Esophagus squamous epithelium (tissue), 5 donors: ENCODE measurements around the gene MCU. TPM values are rescaled to one million over a fixed set of nuclear protein-coding genes. Genes with fewer than 3 reads are reported as not detected.
"Not testable (repeated sequence)": the region's sequence is repeated elsewhere in the genome, so short reads cannot be mapped to it uniquely, and the experiment has no call there.

ENCODE experiments used
- DNase-seq: peaks from one replicate; lab custom pipeline; 2025; lab: John Stamatoyannopoulos, UW
- H3K27ac ChIP-seq, 4 donors: fragments of 200-600 bp; sonication (generic); one replicate each; pipeline ENCODE4 v1.5.1; 2016 to 2019; ENCODE audit warnings: mild to moderate bottlenecking in 1 of 4
- H3K27me3 ChIP-seq, 4 donors: fragments of 200-600 bp; sonication (generic); 1 replicate in 3 of 4; 2 replicates in 1 of 4; pipeline versions ENCODE4 v1.5.1 to v1.6.0; 2017 to 2021; ENCODE audit warnings: antibody characterized with exemption in 1 of 4
- H3K36me3 ChIP-seq, 3 donors: fragments of 200-600 bp; sonication (generic); one replicate each; pipeline ENCODE4 v1.5.1; 2016 to 2019
- H3K4me1 ChIP-seq, 3 donors: fragments of 200-600 bp; sonication (generic); one replicate each; pipeline ENCODE4 v1.5.1; 2017 to 2019
- H3K4me3 ChIP-seq, 4 donors: fragments of 200-600 bp; sonication (generic); 1 replicate in 3 of 4; 2 replicates in 1 of 4; pipeline ENCODE4 v1.5.1; 2016 to 2019; ENCODE audit warnings: mild to moderate bottlenecking in 2 of 4, moderate library complexity in 1 of 4
- H3K9me3 ChIP-seq, 3 donors: fragments of 200-600 bp; sonication (generic); one replicate each; pipeline ENCODE4 v1.5.1; 2016 to 2019
- CTCF ChIP-seq, 6 experiments: fragments of 450-650 bp in 4 of 6; fragments of 200-600 bp in 2 of 6; sonication (generic) in 2 of 6; IDR thresholded peaks; one replicate each; pipeline ENCODE4 v1.5.1; 2016 to 2019; ENCODE audit warnings: antibody characterized with exemption in 6 of 6, mild to moderate bottlenecking in 4 of 6, moderate library complexity in 4 of 6
- POLR2A ChIP-seq, 4 donors: fragments of 450-650 bp; IDR thresholded peaks; one replicate each; pipeline ENCODE4 v1.6.1; 2017; ENCODE audit warnings: antibody characterized with exemption in 4 of 4, mild to moderate bottlenecking in 4 of 4, moderate library complexity in 3 of 4
- WGBS, 2 donors: methylation state at CpG; one replicate each; pipeline ENCODE4 v1.1.5; 2018; 5-methylcytosine and 5-hydroxymethylcytosine counted together
- intact Hi-C: fragments of 100-400 bp; cut with DNase I; formaldehyde crosslinking; loops from one replicate; pipeline ENCODE4 v1.15.0; 2022
- total RNA-seq, 4 donors: library from RNA; depleted of rRNA; stranded (reverse); fragments of >200 nt; gene quantifications; one replicate each; pipeline ENCODE4 v1.1.0, GENCODE V29; 2016
- donor health status: DM: yes; HTN: yes; CAD: no.

MCU gene
- total RNA-seq, 4 donors from 2014 or later: 19.9 to 30.0 (median 23.4) TPM

GRCh38 chr10:72765051-72765745, 73.3 kb downstream of the MCU start:
- Histone ChIP-seq H3K4me1 (no peaks in the 10 kb centered on the region), H3K4me3 (no peak overlapping the region), H3K36me3 (no peaks in the 10 kb centered on the region), H3K27me3 (no peaks in the 10 kb centered on the region), H3K27ac (no peak overlapping the region), H3K9me3 (no peaks in the 10 kb centered on the region)
- DNase-seq: no peak
- 86 to 95% methylated on average over 3 of the region's 3 CpGs for WGBS, 2 donors
- TF ChIP-seq CTCF (IDR thresholded peaks at IDR 0.05): no peak
- no peak for TF ChIP-seq POLR2A (IDR thresholded peaks at IDR 0.05)
- intact Hi-C loops: no loop called here

GRCh38 chr10:72771195-72771594, 79.3 kb downstream of the MCU start:
- DNase-seq, H3K36me3 ChIP-seq, intact Hi-C loops, H3K4me3 ChIP-seq, H3K27me3 ChIP-seq, H3K27ac ChIP-seq, H3K4me1 ChIP-seq: not testable (repeated sequence)
- peaks cover 0 to 12% (median 7%) of the 10 kb centered on the region in 3 donors for H3K9me3 ChIP-seq

- no peak for TF ChIP-seq POLR2A (IDR thresholded peaks at IDR 0.05)
- no peak for TF ChIP-seq CTCF (IDR thresholded peaks at IDR 0.05)
- no peak overlapping the region for H3K27ac ChIP-seq
- H3K4me1 ChIP-seq: no peaks in the 10 kb centered on the region
- no peak for DNase-seq
- H3K4me3 ChIP-seq: no peak overlapping the region
- peaks cover 0 to 12% (median 7%) of the 10 kb centered on the region in 3 donors for H3K9me3 ChIP-seq
- no peaks in the 10 kb centered on the region for H3K27me3 ChIP-seq
- H3K36me3 ChIP-seq: peaks cover 0 to 5% (median 0%) of the 10 kb centered on the region in 3 donors
- intact Hi-C loops: no loop called here
- WGBS, 2 donors: 100% methylated on average over 1 of the region's 1 CpG
These were observed 80.1 kb downstream of the MCU start for GRCh38 chr10:72772031-72772430.

GRCh38 chr10:72779874-72780273, 87.9 kb downstream of the MCU start:
- Histone ChIP-seq H3K27me3 (no peaks in the 10 kb centered on the region), H3K4me3 (no peak overlapping the region), H3K36me3 (no peaks in the 10 kb centered on the region), H3K27ac (no peak overlapping the region), H3K9me3 (no peaks in the 10 kb centered on the region), H3K4me1 (peaks cover 6 to 25% (median 12%) of the 10 kb centered on the region in 3 donors)
- TF ChIP-seq POLR2A (IDR thresholded peaks at IDR 0.05): no peak
- TF ChIP-seq CTCF (IDR thresholded peaks at IDR 0.05): no peak
- 92 to 98% methylated on average over 2 of the region's 2 CpGs for WGBS, 2 donors
- intact Hi-C loops: no loop called here
- DNase-seq: no peak

GRCh38 chr10:72782649-72783330, 90.8 kb downstream of the MCU start:
- H3K27me3 ChIP-seq: no peaks in the 10 kb centered on the region
- DNase-seq: no peak
- no peak overlapping the region for H3K27ac ChIP-seq
- TF ChIP-seq POLR2A (IDR thresholded peaks at IDR 0.05) (no peak), CTCF (IDR thresholded peaks at IDR 0.05) (no peak)
- no peaks in the 10 kb centered on the region for H3K36me3 ChIP-seq
- intact Hi-C loops: no loop called here
- H3K4me3 ChIP-seq: no peak overlapping the region
- no peaks in the 10 kb centered on the region for H3K9me3 ChIP-seq
- H3K4me1 ChIP-seq: peaks cover 10 to 39% (median 19%) of the 10 kb centered on the region in 3 donors
- 82 to 91% methylated on average over 5 of the region's 5 CpGs for WGBS, 2 donors
